NCI-H2196 (cell line): ENCODE data around the gene RABGGTA.

Experiments used
- DNase-seq: peaks from one replicate; lab custom pipeline; 2025; ENCODE audit not compliant: unreplicated experiment; lab: John Stamatoyannopoulos, UW

Gene RABGGTA, protein sequence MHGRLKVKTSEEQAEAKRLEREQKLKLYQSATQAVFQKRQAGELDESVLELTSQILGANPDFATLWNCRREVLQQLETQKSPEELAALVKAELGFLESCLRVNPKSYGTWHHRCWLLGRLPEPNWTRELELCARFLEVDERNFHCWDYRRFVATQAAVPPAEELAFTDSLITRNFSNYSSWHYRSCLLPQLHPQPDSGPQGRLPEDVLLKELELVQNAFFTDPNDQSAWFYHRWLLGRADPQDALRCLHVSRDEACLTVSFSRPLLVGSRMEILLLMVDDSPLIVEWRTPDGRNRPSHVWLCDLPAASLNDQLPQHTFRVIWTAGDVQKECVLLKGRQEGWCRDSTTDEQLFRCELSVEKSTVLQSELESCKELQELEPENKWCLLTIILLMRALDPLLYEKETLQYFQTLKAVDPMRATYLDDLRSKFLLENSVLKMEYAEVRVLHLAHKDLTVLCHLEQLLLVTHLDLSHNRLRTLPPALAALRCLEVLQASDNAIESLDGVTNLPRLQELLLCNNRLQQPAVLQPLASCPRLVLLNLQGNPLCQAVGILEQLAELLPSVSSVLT

DNA sequence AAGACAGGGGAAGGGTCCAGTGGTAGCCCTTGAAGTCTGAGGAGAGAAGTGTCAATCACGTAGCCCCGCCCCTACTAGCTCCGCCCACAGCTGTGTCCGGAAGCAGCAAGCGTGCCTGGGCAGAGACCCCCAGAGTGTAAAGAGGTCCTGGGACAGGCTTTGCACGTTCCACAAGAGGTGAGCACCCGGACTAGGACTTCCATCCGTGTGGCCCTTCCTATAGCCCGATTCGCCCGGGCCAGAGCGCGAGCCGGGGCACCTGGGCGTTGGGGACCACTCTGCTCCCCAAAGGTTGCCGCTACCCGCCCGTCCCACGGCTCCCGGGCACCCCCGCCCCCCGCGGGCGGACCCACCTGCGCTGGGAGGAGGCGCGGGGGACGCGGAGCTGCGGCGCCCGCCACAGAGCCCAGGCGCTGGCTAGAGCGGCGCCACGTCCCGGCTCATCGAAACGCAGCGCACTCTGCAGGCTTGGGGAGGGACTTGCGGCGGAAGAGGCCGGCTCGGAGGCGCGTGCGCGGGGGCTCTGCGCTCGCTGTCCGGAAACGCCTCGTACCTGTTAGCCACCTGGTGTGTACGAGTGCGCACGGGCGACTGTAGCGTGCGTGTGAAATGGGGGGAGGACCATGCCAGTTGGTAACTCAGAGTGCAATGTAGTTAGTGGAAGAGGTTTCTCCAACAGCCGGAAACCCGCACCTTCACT, at the start of gene RABGGTA:
Gene RABGGTA (minus strand): TSS at position 464 of the 700 bp plus-strand sequence. CDS start 482 bp downstream, outside the sequence.
- DNase-seq, result peak; percentile 92

DNA sequence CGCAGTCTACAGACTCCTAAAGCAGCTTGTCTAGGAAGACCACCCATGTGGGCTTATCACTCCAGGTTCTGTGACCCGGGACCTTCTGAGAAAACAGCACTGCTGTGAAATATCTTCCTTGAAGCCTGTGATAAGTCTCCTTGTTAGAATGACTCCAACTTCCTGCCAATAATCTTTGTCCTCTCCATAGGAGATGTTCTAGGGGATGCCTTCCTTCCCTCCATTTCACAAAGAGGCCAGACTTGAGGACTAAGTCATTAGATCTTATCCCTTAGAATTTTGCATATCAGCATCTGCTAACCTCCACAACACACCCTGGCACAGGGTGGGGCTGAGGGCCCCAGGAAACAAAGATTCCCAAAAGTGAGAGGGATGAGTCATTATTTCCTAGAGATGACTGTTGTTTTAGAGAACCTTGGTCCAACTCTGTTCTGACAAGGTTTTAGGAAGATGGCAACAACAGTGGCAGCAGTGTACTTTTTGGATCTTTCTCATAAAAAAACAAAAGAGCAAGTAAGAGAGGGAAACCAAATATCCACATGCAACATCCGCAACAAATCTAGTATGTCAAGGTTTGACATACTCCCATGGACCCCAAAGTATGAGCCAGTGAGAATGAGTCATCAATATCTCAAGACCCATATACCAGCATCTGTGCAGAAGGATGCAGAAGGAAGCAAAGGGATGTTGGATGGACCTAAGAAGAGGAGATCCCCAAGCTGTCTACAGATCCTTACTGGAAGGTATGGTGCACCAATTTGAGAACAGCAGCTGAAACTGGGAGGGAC, 45.9 kb upstream of the RABGGTA start:
- DNase-seq, result no peak

DNA sequence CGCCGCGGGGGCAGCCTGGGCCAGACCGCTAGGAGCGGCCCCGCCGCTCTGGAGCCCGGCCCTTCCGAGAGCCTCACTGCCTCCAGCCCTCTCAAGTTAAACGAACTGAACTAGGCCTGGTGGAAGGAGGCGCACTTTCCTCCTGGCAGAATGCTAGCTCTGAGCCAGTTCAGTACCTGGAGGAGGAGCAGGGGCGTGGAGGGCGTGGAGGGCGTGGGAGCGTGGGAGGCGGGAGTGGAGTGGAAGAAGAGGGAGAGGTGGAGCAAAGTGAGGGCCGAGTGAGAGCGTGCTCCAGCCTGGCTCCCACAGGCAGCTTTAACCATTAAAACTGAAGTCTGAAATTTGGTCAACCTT, 45.2 kb upstream of the RABGGTA start:
- DNase-seq, result no peak

DNA sequence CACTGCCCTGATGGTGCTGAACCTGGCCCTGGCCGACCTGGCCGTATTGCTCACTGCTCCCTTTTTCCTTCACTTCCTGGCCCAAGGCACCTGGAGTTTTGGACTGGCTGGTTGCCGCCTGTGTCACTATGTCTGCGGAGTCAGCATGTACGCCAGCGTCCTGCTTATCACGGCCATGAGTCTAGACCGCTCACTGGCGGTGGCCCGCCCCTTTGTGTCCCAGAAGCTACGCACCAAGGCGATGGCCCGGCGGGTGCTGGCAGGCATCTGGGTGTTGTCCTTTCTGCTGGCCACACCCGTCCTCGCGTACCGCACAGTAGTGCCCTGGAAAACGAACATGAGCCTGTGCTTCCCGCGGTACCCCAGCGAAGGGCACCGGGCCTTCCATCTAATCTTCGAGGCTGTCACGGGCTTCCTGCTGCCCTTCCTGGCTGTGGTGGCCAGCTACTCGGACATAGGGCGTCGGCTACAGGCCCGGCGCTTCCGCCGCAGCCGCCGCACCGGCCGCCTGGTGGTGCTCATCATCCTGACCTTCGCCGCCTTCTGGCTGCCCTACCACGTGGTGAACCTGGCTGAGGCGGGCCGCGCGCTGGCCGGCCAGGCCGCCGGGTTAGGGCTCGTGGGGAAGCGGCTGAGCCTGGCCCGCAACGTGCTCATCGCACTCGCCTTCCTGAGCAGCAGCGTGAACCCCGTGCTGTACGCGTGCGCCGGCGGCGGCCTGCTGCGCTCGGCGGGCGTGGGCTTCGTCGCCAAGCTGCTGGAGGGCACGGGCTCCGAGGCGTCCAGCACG, 44.6 kb upstream of the RABGGTA start:
- DNase-seq, result no peak

DNA sequence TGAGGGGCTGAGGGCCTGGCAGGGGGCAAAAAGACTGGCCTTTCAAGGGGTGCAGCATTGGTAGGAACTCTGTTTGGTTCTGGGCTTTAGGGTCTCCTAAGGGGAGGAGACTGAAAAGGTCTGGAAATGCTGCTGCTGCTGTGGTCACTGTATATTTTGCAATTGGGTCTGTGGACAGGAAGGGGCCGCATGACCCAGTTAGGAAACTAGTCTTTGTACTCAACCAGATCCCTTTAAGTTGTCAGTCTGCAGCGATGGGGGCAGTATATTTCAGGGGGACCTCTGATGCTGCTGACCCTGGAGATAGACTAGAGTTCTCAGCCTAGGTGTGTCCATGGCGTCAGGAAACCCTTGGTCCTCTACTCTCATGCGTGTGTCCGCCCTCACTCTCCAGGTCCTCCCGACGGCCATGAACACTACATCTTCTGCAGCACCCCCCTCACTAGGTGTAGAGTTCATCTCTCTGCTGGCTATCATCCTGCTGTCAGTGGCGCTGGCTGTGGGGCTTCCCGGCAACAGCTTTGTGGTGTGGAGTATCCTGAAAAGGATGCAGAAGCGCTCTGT, 43.9 kb upstream of the RABGGTA start:
- DNase-seq, result no peak

DNA sequence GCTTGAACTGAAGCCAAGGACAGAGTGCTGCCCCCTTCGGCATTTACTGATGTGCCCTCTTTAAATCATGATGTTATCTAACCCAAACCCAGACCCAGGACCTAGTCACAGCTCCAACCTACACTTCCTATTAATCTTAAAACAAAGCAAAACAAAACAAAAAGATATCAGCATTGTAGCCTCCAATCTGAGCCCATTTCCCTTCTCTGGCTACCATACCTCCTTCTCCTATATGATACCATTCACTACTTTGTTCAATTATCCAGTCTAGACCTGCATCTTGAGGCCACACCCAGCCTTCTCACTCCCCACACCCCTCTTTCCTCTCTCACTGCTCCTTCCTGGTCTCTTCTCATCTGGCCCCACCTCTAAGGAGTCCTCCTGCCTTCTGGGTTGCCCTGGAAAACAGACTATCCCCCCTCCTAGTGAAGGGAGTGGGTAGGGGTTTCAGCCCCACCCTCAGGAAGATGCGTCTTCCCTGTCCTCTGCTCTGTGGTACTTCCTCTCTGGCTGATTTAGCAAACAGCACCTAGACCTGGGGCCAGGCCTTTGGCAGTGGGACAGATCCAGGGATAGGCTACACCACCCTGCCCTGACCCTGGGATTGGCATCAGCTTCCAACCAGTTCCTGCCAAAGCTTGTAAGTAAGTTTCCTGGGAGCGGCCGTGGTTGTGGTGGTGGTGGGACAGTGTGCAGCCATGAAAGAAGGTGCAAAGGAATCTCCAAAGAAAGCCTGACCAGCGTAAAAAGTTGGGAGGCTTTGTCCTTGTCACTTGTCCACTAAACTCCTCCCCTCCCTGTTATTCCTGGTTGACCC, 43.2 kb upstream of the RABGGTA start:
- no peak for DNase-seq

DNA sequence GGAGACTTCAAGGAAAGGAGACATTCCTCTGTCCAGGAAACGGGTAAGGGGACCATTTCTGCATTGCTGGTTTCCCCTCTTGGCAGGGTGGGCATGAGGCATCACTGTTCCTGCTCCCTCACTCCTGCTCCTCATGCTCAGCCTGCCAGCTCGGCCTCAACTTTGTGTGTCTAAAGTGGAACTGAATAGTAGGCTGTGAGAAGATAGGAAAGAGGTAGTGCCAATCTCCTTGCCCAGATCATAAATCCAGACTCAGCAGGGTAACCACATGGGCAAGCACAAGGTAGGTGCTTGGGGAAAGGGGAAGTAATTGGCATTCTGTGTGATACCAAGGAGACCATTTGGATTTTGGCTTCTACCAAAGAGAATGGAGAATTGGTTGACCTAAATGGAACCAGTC, 42.5 kb upstream of the RABGGTA start:
- DNase-seq, result no peak

DNA sequence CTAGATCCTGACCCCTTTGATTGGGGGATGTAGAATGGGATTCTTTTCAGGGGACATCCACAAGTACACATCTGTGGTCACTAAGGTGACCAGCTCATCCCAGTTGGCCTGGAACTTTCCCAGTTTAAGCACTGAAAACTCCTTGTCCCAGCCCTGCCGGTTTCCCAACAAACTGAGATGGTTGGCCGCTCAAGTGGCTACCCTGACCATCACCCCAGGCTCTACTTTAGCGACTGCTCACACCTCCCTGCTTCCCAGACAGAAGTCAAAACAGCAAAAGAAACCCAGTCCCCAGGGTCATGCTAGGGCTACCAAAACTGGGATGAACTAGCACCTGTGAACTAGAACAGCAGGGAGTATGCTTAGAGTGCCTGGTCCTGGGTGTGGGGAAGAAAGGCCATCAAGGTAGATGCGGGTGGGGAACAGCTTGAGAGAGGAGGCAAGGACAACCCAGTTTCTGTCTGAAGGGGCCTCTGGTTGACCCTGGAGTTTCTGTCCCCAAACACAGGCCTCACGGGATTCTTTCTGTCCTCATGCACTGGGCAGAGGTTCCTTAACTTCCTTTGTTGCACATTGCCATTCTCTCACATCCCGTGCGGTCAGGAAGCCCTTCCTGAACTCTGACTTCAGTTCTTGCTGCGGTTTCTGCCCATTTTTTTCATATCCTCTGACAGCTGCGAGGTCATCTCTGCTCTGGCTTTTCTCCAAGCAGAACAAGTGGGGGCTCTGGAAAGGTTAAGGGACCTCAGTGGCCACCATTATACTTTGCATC, 41.5 kb upstream of the RABGGTA start:
- DNase-seq, result no peak

DNA sequence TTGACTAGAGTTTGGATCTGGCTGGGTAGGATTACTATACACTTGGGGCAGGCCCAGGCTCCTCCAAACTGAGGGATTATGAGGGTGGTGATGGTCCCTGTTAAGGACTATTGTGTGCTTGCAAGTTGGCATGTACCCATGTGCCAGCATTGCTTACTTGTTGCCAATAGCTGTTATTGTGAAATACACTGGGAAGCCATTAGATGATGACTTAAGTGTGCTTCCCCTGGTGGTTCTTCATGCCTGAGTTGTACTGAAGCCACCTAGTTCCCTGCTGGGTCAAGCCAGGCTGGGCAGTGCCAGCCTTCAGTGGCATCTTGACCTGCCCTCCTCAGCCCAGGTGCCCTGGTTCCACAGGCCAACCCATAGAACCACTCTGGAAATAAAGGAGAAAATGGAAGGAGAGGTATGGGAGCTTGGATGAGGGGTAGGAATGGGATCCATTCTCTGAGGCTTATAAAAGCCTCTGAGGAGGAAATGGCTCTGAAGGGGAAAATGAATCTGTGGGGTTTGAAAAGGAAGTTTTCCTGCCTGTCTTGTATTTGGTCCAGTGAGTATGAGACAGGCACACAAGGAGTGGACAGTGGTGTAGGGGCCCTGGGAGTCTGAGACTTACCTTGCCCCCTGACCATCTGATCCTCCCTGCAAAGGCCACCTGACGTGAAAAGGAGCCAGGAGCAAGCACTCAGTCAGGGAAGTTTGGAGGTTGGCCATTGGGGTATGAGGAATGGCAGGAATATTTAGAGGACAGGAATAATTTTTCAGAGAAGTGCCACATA, 40.6 kb upstream of the RABGGTA start:
- no peak for DNase-seq

DNA sequence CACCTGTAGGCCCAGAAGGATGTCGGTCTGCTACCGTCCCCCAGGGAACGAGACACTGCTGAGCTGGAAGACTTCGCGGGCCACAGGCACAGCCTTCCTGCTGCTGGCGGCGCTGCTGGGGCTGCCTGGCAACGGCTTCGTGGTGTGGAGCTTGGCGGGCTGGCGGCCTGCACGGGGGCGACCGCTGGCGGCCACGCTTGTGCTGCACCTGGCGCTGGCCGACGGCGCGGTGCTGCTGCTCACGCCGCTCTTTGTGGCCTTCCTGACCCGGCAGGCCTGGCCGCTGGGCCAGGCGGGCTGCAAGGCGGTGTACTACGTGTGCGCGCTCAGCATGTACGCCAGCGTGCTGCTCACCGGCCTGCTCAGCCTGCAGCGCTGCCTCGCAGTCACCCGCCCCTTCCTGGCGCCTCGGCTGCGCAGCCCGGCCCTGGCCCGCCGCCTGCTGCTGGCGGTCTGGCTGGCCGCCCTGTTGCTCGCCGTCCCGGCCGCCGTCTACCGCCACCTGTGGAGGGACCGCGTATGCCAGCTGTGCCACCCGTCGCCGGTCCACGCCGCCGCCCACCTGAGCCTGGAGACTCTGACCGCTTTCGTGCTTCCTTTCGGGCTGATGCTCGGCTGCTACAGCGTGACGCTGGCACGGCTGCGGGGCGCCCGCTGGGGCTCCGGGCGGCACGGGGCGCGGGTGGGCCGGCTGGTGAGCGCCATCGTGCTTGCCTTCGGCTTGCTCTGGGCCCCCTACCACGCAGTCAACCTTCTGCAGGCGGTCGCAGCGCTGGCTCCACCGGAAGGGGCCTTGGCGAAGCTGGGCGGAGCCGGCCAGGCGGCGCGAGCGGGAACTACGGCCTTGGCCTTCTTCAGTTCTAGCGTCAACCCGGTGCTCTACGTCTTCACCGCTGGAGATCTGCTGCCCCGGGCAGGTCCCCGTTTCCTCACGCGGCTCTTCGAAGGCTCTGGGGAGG, 39.5 kb upstream of the RABGGTA start, which contains the start of gene LTB4R:
Gene LTB4R (plus strand): TSS at position 857 of the 959 bp plus-strand sequence. CDS start 4,150 bp downstream, outside the sequence.
- peak; percentile 81 for DNase-seq

DNA sequence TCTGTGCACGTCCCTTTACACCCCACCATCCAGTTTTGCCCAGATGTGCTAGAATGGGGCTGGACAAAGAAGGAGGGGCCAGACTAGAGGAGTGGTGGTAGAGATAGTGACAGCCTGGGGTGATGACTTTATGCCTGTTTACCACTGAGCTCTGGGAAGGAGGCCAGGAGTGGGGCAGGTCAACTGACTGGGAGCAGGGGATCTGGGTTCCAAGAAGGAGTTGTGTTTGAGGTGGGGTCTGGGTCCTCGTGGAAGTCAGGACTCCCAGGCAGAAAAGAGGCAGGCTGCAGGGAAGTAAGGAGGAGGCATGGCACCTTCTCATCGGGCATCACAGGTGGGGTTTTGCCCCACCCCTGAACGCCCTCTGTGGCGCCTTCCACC, 38.9 kb upstream of the RABGGTA start:
- DNase-seq, result peak; percentile 45

DNA sequence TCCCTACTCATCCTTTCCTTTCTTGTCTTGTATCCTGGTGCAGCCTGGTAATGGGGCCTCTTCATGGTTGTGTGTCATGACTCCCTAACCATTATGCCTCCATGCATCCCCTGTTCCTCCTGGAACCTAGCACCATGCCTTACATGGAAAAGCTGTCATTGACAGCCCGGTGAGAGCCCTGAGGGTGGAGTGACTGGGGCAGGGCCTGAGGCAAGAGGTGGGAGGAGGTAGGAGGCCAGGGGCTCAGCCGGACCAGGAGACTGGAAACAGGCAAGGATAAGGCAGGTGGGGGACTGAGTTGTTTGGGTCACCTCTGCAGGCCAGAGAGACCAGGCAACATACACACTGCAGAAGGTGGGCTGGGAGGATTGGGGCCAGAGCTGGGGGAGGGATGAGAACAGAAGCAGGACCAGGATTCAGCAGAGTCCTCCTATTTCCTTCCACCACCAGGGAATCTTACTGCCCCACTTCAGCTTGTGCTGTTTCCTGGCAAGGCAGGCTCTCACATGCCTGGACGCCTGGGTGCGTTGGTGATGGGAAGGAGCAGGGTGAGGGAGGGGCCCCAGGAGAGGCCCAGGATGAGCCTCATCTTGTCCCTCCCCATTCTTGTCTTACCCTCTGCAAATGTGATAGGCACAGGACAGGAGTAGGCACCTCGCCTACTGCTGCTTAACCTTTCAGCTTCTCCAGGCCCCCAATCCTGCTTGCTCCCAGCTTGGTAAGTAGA, 38.3 kb upstream of the RABGGTA start, which contains the start of gene LTB4R2:
Gene LTB4R2 (plus strand): TSS at position 603 of the 727 bp plus-strand sequence. CDS start 525 bp downstream, outside the sequence.
- DNase-seq, result no peak

DNA sequence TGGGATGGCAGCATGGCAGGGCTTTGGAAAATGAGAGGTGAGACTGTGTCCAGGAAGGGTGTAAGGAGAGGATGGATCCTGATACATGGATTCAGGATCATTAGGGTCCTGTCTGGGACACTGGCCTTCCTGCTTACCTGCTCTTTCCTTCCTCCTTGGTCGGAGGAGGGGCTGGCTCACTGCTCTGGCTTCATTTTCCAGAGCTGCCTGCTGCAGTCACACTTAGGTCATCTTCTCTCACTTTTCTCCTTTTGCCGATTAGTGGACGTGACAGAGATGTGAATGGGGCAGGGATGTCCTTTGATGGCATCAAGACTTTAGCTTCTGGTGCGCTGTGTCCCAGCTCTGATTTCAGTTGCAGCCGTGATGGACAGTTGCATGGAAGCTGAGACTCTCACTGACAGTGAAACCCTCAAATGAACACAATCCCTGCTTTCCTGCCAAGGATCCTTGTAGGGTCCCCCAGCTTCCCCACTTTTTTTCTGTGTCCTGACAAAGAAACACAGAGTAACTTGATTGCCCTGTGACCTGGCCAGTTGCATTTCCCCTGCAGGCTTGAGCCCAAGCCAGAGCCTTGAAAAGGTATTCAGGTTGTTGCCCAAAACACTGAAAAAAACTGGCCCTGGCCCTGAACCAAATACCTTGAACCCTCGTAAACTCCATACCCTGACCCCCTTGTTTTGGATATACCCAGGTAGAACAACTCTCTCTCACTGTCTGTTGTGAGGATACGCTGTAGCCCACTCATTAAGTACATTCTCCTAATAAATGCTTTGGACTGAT, 37.1 kb upstream of the RABGGTA start:
- no peak for DNase-seq

DNA sequence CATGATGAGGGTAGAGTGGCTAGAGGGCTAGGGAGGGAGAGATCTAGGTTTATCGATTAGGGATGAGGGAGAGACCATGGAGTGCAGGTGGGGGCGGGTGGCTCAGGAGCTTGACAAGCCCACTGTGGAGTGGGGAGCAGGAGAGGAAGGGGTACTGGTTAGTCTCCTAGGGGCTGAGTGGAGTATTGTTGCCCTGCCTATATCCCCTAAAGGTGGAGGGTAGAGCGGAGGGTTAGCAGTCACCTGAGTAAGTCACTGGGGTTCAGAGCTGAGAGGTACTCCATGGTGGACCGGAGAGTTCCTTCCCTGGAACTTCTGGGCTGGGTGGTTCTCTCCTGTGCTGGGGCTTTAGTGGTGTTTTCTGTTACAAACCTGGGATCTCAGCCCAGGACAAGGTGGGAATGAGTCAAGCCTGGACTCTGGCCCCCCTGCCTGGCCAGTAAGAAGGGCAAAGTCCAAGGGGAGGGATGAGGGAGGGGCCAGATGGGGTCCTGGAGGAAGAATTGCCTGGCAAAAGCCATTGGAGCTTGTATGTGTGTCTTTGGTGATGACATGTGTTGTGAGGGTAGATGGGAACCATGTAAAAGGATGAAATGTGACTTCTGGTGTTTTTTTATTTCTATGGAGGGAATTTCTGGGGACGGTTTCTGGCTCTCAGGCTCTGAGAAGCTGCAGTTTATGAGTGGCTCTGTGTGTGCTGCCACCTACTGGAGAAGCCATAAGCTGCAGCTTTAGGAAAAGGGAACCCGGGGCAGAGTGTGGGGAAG, 36.4 kb upstream of the RABGGTA start, which contains the start of gene CIDEB:
Gene CIDEB (minus strand): TSS at position 403 of the 767 bp plus-strand sequence. CDS start 119 bp downstream, at position 284.
- peak; percentile 72 for DNase-seq
